MG63 (cell line): Measurements from ENCODE around the gene NRXN2. TPM values are rescaled to one million over a fixed set of nuclear protein-coding genes. Genes with fewer than 3 reads are reported as not detected.
A peak's percentile ranks its signal among the peaks of the same experiment; 100 is the strongest.

ENCODE experiments used
- DNase-seq: peaks from one replicate; pipeline ENCODE4 v3.0.0-alpha.2; 2020
- H3K27me3 ChIP-seq: fragments of 250-450 bp; sonication (Bioruptor Pico); 2 replicates; pipeline ENCODE4 v1.5.1; 2020; ENCODE audit warnings: mild to moderate bottlenecking, moderate library complexity
- H3K36me3 ChIP-seq: fragments of 250-450 bp; sonication (Bioruptor Pico); 2 replicates; pipeline ENCODE4 v1.5.1; 2020; ENCODE audit warnings: mild to moderate bottlenecking, moderate library complexity
- H3K4me3 ChIP-seq: fragments of 250-450 bp; sonication (Bioruptor Pico); 2 replicates; pipeline ENCODE4 v1.5.1; 2020; ENCODE audit warnings: mild to moderate bottlenecking, moderate library complexity
- H3K9me3 ChIP-seq: fragments of 250-450 bp; sonication (Bioruptor Pico); 2 replicates; pipeline ENCODE4 v1.5.1; 2020; ENCODE audit warnings: mild to moderate bottlenecking, moderate library complexity
- total RNA-seq: library from RNA; depleted of rRNA; stranded (reverse); fragments of >200 nt; shearing (Covaris generic); gene quantifications from 2 replicates; pipeline ENCODE4 v1.2.3, GENCODE V29; 2014; ENCODE audit warnings: low replicate concordance

Gene NRXN2
- total RNA-seq, 1 experiment from 2014 or later, result 4.2 TPM

DNA sequence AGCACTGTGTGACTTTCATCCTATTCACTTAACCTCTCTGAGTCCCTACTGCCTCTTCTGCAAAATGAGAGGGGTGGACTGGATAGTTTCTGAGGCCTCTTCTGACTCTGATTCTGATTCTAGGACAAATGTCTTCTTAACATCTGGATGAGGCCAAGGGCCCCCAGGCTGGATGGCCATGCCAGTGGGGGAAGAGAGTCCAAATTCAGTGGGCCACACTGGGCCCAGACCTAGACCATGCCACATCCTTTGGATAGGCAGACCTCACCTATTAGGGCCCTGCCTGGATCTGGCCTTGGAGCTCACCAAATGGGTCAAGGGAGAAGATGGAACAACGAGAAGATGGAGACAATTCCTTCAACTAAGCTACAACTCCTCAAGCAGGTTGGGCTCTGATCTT lies 24.6 kb downstream of the NRXN2 start:
- Histone ChIP-seq H3K36me3 (no peaks in the 10 kb centered on the region), H3K9me3 (no peaks in the 10 kb centered on the region), H3K27me3 (no peaks in the 10 kb centered on the region), H3K4me3 (no peak overlapping the region)
- DNase-seq, result no peak

DNA sequence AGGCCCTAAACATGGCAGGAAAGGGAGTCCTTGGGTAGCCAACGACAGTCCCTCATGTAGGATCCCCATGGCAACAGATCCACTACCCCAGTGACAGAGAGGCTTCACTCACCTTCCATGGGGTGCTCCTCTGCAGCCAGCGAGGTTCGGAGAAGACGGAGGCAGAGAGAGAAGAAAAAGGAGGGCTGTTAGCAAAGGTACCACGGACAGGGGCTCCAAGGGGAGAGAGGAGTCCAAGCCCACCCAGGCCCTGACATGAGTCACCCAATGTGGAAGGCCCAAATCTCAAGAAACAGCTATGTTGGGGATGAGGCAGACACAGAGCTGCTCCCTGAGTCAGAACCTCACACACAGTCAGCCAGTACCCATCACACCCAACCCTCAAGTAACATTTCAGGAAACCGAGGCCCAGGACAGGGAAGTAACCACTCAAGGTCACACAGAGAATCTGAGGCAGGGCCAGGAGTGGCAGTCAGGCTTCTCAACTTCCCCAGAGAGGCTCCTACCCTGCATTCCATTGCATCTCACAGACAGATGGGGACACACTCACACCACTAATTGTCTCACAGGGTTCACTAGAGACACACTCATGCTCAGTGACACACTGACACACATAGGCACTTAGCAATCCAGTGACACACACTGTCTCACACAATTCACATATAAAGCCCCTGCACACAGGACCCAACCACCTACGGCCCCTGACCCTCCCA lies 25.2 kb downstream of the NRXN2 start:
- Histone ChIP-seq H3K36me3 (no peaks in the 10 kb centered on the region), H3K9me3 (no peaks in the 10 kb centered on the region), H3K27me3 (no peaks in the 10 kb centered on the region), H3K4me3 (no peak overlapping the region)
- no peak for DNase-seq

DNA sequence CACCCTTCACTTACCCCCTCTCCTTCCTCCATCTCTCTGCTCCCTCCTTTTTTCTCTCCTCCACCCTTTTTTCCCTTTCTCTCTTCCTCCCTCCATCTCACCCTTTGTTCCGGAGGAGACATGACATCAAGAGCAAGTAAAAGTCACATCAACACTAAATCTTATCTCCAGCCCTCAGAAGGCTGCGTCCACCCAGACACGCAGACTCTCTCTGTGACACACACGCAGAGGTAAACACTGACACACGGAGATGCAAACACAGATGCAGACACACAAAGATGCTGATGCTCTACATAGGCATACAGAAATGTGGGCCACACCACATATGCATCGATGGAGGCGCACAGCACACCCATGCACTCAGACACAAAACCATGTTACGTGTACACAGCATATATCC lies 27.0 kb downstream of the NRXN2 start:
- DNase-seq, result no peak
- Histone ChIP-seq H3K9me3 (no peaks in the 10 kb centered on the region), H3K4me3 (no peak overlapping the region), H3K27me3 (no peaks in the 10 kb centered on the region), H3K36me3 (no peaks in the 10 kb centered on the region)

DNA sequence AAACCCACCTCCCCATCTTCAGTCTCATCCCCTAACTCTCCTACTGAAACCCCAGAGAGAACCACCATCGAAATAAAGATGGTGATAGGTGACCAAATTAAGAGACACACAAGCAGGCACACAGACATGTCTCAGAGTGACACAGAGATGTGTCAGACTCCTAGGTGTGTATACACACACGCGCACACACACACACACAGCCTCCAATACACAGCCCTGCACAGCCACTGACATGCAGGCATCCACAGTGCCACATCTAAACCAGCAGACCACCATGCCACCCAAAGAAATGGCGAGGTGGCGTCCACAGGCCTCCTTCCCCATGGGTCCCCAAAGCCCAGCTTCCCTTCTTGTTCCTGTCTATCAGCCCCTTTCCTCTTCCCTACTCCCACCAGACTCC lies 27.4 kb downstream of the NRXN2 start:
- no peak for DNase-seq
- H3K36me3 ChIP-seq, result no peaks in the 10 kb centered on the region
- H3K9me3 ChIP-seq, result no peaks in the 10 kb centered on the region
- no peak overlapping the region for H3K4me3 ChIP-seq
- H3K27me3 ChIP-seq, result no peaks in the 10 kb centered on the region

DNA sequence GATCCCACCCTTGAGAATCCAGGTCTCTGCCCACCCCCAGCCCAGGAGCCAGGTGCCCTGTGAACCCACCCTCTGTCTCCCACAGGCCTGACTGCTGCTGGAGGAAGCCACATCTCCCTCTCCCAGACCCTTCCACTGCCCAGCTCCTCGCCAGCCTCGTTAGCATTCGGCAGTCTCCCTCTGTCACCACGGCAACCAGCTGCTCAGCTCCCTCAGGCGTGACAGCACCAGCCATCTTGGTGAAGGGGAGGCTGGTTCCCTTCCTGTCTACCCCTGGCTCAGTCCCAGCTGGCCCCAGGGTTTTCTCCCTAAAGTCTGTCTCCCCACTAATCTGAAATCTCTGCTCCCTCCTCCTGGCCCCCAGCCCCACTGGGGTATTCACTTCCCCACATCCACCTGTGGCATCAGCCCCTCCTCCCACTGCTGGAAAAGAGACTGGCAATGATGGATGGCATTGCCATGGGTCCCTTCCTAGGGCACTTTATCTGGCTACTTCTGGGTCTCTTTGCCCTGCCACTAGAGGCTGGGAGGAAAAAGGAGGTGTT lies 28.1 kb downstream of the NRXN2 start:
- no peak overlapping the region for H3K4me3 ChIP-seq
- DNase-seq, result no peak
- H3K27me3 ChIP-seq, result no peaks in the 10 kb centered on the region
- H3K9me3 ChIP-seq, result no peaks in the 10 kb centered on the region
- H3K36me3 ChIP-seq, result no peaks in the 10 kb centered on the region

DNA sequence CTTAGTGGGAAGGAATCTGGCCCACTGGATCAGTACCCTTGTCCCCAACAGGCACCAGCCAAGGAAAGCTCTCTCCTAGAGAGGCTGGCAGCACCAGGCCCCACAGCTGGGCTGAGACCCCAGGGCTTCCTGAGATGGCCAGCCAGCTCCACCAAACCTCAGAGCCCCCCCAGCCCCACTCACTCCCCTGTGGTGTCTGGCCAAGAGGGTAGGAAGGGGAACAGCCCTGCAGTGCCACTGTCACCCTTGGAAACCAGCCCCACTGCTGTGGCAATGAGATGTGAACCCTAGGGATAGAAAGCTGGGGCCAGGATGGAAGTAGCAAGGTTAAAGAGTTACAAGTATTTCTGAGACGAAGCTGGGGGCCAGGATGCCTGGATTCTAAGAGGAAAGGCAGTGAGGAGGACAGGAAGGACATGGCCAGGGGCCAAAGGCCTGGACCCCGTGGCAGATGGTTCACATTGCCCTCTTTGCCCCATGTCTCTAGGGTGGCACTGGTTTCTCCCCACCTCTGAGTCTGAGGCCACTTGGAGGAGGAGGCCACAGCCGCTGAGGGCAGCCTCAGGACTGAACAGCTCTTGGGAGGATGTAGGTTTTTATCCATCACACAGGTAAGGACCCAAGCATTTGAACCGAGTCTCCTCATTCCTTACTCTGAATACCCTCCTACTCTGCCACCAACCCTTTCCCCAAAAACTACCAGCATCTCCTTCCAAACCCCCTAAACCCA lies 28.8 kb downstream of the NRXN2 start:
- H3K9me3 ChIP-seq, result no peaks in the 10 kb centered on the region
- DNase-seq, result no peak
- H3K4me3 ChIP-seq, result no peak overlapping the region
- no peaks in the 10 kb centered on the region for H3K27me3 ChIP-seq
- H3K36me3 ChIP-seq, result no peaks in the 10 kb centered on the region

DNA sequence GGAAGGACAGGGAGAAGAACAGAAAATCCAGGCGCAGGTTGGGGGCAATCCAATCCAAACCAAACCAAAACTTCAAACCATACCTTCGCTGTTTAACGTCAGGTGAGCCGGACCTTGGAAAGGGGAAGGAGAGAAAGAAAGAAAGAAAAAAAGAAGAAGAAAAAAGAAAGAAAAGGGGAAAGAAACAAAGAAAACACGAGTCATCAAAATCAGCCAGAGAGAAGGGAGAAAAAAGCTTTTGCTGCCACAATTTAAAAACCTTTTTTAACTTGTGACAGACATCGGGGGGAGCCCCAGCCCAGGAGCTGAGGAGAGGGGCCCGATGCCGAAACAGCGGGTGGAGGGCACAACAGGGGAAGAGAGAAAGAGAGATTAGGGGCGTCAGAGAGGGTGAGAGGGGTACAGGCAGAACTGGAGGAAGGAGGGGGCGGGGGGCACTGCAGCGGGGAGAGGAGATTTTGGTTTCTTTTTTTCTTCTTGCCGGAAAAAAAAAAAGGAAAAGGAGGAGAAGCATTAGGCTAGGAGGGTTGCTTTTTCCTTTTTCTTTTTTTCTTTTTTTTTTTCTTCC lies 30.1 kb downstream of the NRXN2 start:
- no peak for DNase-seq
- Histone ChIP-seq H3K27me3 (no peaks in the 10 kb centered on the region), H3K9me3 (no peaks in the 10 kb centered on the region), H3K36me3 (no peaks in the 10 kb centered on the region), H3K4me3 (no peak overlapping the region)

DNA sequence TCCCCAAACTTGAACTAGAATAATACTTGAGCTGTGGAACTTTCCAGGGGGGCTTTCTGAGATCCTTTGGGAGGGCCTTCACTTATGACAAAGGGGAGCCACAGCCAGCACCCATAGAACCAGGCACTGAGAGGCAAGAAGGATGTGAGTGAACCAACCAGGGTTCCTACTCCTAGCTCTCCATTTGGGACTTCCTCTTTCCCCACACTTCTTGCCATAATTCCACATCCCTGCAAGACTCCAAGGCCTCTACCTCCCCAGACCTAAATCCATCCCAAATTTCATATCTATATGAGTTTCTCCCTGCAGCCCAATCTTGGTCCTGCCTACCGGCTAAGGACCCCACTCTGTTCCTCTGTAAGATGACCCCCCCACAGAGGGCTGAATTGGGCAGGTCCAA lies 31.5 kb downstream of the NRXN2 start:
- no peak for DNase-seq
- Histone ChIP-seq H3K27me3 (no peaks in the 10 kb centered on the region), H3K36me3 (no peaks in the 10 kb centered on the region), H3K9me3 (no peaks in the 10 kb centered on the region), H3K4me3 (no peak overlapping the region)

DNA sequence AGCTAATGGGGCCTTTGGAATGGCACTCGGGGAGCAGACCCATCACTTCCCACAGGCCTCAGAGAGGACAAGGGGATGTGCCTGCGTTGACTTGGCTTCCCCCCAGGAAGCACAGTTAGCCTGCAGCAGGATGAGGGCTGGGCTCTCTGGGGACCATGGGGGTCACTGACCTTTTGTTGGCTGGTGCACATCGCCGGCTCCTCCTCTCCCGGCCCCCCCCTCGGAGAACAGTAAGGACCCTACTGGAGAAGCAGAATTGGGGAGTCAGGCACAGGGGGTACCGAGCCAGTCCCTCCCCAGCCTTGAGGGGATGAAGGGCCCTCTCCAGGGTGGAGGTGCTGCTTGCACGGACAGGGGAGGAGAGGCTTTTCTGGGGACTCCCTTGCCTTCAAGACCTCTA lies 32.8 kb downstream of the NRXN2 start:
- Histone ChIP-seq H3K4me3 (no peak overlapping the region), H3K9me3 (no peaks in the 10 kb centered on the region), H3K27me3 (no peaks in the 10 kb centered on the region), H3K36me3 (no peaks in the 10 kb centered on the region)
- no peak for DNase-seq

DNA sequence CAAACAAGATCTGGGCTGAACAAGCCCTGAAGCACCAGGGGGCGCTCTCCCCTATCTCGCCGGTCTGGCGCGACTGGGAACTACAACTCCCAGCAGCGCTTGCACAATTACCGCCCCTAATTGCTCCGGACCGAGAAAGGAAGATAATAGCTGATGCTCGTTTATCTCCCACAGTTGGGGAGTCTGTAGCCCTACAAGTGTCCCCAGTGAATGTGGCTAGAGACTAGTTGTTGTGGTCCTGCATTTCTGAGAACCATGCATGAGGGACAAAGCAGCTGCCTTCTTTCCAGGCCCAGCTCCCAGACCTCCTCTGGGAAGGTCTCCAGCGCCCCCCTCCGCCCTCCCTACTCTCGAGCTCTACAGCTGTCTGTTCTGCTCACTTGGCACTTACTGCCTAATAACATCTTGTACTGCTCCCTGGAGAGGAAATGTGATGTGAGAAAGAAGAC lies 34.4 kb downstream of the NRXN2 start:
- H3K36me3 ChIP-seq, result no peaks in the 10 kb centered on the region
- peak; percentile 84 for DNase-seq
- H3K27me3 ChIP-seq, result no peaks in the 10 kb centered on the region
- H3K9me3 ChIP-seq, result no peaks in the 10 kb centered on the region
- peak overlapping the region; percentile 47 for H3K4me3 ChIP-seq

DNA sequence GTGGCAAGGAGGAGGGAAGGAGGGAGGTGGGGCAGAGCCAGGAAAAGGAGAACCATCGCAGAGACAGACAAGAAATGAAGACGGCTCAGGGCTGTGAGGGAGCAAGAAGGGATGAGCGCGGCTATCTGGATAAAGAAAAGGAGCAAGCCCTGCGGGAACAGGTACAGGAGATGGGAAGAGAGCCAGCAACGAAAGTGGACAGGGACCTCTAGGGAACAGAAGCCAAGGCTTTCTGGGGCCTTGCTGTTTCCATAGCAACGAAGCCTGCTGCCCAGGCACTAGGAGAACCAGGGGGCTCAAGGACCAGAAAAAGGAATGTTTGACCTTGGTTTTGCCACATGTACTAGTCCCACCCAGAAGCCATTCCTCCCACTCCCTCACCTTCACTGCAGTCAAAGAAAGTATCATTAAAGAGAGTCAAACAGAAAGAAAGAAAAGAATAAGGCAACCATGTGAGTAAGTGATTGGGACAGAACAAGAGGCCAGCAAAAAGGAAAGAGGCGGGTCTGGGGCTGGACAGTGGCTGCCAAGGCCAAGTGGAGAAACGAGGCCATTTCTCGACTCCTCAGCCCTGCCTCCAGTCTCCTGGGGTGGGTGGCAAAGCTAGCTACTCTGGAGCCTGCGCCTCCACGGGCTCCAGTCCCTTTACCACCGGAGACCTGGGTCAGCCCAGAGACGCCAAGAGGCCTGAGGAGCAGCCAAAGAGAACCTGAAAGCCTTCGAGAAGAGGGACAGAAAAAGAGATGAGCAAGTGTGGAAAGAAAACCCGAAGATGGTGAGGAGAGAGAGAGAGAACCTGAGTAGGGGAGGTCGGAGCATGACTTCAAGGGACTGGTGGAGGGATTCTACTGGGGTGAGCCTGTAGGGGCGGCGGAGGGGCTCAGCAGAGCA lies 35.1 kb downstream of the NRXN2 start:
- H3K4me3 ChIP-seq, result no peak overlapping the region; the same call in 1 of the 2 replicates
- no peaks in the 10 kb centered on the region for H3K9me3 ChIP-seq
- no peaks in the 10 kb centered on the region for H3K27me3 ChIP-seq
- DNase-seq, result no peak
- no peaks in the 10 kb centered on the region for H3K36me3 ChIP-seq

DNA sequence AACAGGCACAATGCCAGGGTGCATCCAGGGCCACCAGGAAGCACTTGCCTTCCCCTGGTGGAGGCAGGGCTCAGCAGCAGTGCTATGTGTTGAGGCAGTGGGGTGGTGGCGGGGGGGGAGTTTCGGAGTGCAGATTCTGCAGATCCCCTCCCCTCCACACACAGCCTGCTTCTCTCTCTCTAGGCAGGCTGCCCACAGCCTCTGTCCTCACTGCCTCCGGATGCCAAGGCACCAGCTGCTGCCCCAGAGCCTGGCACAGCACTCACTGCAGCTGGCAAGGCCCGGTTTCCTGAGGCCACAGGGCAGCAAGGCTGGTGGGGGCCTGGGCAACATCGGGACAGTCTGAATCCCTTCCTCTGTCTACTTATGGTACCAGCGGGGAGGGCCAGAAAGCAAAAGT lies 35.8 kb downstream of the NRXN2 start:
- no peaks in the 10 kb centered on the region for H3K27me3 ChIP-seq

DNA sequence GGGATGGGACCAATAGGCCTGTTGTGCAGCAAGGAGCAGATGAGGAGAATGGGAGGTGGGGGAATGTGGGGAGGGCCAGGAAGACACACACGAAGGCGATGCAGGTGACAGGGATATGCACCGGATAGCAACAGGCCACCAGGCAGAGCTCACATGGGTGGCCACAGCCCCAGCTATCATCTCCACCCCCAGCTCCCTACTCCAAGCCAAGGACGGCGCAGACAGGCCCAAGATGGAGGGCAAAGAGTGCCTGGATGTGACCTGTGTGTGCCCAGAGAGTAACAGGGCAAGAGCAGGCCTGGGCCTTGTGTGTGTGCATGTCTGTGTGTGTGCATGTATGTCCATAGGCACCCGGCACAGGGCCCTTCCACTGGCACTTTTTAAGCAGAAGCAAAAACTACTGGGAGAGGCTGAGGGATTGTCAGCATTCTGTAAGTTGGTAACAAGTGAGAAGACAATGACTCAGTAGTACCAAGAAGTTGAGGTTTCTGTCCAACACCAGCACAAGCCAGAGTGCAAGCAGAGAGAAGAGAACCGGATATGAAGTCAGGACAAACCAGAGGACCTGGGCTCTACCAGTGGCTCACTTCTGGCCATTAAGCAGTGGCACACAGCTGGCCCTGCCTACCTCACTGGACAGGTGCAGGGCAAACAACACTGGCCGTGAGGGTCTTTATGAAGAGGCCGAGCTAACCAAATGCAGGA lies 36.4 kb downstream of the NRXN2 start:
- peak; percentile 21 for DNase-seq
- Histone ChIP-seq H3K36me3 (no peaks in the 10 kb centered on the region), H3K27me3 (no peaks in the 10 kb centered on the region), H3K9me3 (no peaks in the 10 kb centered on the region), H3K4me3 (no peak overlapping the region)

More for the DNA sequence above, 35.8 kb downstream of the NRXN2 start:
- DNase-seq, result peak; percentile 87
- Histone ChIP-seq H3K4me3 (no peak overlapping the region), H3K36me3 (no peaks in the 10 kb centered on the region), H3K9me3 (no peaks in the 10 kb centered on the region)

DNA sequence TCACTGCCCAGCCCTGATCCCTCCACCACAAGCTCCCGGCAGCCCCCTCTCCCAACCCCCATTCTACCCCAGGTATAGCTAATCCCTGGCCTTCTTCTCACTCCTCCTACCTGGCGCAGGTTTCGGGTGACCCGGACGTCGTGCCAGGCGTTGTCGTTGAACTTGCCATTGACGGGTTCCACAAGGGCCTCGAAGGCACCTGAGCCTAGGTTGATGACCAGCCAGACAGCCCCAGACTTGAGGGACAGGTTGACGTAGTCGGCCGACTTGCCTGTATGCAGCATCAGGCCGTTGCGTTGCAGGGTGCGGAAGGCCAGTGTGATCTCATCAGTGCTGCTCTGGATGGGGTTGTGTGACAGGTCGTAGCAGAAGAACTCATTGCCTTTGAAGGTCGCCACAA lies 37.5 kb downstream of the NRXN2 start:
- no peaks in the 10 kb centered on the region for H3K36me3 ChIP-seq
- no peak overlapping the region for H3K4me3 ChIP-seq
- DNase-seq, result no peak
- no peaks in the 10 kb centered on the region for H3K9me3 ChIP-seq
- no peaks in the 10 kb centered on the region for H3K27me3 ChIP-seq

DNA sequence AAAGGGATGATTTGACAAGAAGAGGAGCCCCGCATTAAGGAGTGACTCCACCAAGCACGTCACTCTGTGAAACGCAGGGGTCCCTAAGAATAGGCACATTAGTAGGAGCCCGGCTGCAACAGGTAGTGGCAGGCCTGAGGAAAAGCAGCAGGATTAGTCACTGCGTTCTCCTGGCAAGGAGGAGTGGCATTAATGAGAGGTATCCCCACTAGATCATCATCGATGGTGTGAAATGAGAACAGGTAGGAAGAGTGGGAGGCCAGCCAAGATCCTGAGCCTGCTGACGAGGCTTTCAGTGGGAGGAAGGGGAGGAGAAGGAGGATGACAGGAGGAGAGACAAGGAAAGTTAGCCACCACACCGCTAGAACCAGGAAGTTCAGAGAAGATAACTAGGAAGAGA lies 38.6 kb downstream of the NRXN2 start:
- Histone ChIP-seq H3K4me3 (no peak overlapping the region), H3K27me3 (no peaks in the 10 kb centered on the region)

DNA sequence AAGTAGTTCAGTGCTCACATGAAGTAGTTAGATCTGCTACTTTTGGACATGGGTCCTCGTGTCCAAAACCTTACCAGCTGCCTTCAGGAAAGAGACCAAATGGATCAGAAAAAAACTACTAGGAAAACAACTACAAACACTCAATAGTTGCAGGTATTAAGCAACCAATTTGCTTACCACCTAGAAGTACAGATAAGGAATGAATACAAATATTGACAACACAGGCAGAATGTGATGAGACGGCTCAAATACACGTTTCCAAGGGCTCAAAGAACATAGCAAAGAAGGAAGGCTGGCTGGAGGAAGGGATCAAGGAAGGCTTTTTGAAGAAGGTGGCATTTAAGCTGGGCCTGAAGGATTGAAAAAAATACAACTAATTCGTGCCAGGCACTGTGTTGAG lies 41.8 kb downstream of the NRXN2 start:
- DNase-seq, result no peak

More for the DNA sequence above, 38.6 kb downstream of the NRXN2 start:
- no peaks in the 10 kb centered on the region for H3K36me3 ChIP-seq
- no peaks in the 10 kb centered on the region for H3K9me3 ChIP-seq
- no peak for DNase-seq

More for the DNA sequence above, 41.8 kb downstream of the NRXN2 start:
- no peaks in the 10 kb centered on the region for H3K9me3 ChIP-seq
- no peaks in the 10 kb centered on the region; the same call in 1 of the 2 replicates for H3K27me3 ChIP-seq
- H3K4me3 ChIP-seq, result no peak overlapping the region
- no peaks in the 10 kb centered on the region for H3K36me3 ChIP-seq
